Endothelial cell of umbilical vein (primary cell): ENCODE results near the gene FNBP1L. TPM values are rescaled to one million over a fixed set of nuclear protein-coding genes. Genes with fewer than 3 reads are reported as not detected.

ENCODE experiments used
- BruUV-seq: library from RNA; stranded (reverse); fragments of 400-500 nt; replicated peaks from 2 replicates; lab custom pipeline; 2021; lab: Mats Ljungman, UMichigan
- CTCF ChIA-PET: fragments of 300-600, 350-600 bp; sonication (Branson Sonifier 250); formaldehyde crosslinking; loops from one replicate; lab custom pipeline; 2021; ENCODE audit warnings: antibody characterized with exemption, inconsistent platforms; lab: Charles Lee
- POLR2A ChIA-PET: fragments of 300-600, 350-600 bp; sonication (Branson Sonifier 250); formaldehyde crosslinking; loops from one replicate; lab custom pipeline; 2021; ENCODE audit warnings: antibody characterized with exemption, inconsistent platforms; lab: Charles Lee
- DNase-seq: peaks from one replicate; pipeline ENCODE4 v3.0.0-alpha.2; 2011; ENCODE audit warnings: low read depth, low spot score
- FAIRE-seq: peaks from 2 replicates; lab custom pipeline; 2011; peaks lifted over from hg19 to GRCh38; lab: Jason Lieb, UNC
- H2AFZ ChIP-seq: 2 replicates; pipeline ENCODE4 v1.6.0; 2012; ENCODE audit warnings: low read depth, low read length, control low read depth, inconsistent platforms
- H3K27ac ChIP-seq: 2 replicates; pipeline ENCODE4 v1.5.1; 2011; ENCODE audit warnings: low read depth, mild to moderate bottlenecking, control low read depth, low read length, moderate library complexity; ENCODE audit not compliant: insufficient read depth
- H3K27me3 ChIP-seq, 2 experiments: 2 replicates each; pipeline versions ENCODE4 v1.6.0 to v1.6.1; 2011; ENCODE audit warnings: low read length in 2 of 2, mixed read lengths in 1 of 2; ENCODE audit not compliant: control insufficient read depth in 2 of 2, insufficient read depth in 2 of 2
- H3K36me3 ChIP-seq, 2 experiments: 2 replicates in 1 of 2; 3 replicates in 1 of 2; pipeline ENCODE4 v1.5.1; 2011; ENCODE audit warnings: low read length in 2 of 2, mild to moderate bottlenecking in 1 of 2, moderate library complexity in 1 of 2; ENCODE audit not compliant: control insufficient read depth in 2 of 2, insufficient read depth in 2 of 2; ENCODE audit errors: extremely low read depth in 1 of 2
- H3K4me1 ChIP-seq: 3 replicates; pipeline ENCODE4 v1.5.1; 2011; ENCODE audit warnings: mild to moderate bottlenecking, low read length; ENCODE audit not compliant: control insufficient read depth, insufficient read depth; ENCODE audit errors: extremely low read depth
- H3K4me2 ChIP-seq: 2 replicates; pipeline ENCODE4 v1.6.1; 2011; ENCODE audit warnings: low read length, control low read depth, mixed read lengths; ENCODE audit not compliant: insufficient read depth
- H3K4me3 ChIP-seq, 3 experiments: fragments of 200-600 bp in 1 of 3; sonication (generic), shearing (Covaris generic) in 1 of 3; replicated peaks in 1 of 3; 2 replicates each; pipeline ENCODE4 v1.5.1; 2011 to 2016; ENCODE audit warnings: control low read depth in 3 of 3, low read length in 3 of 3, mild to moderate bottlenecking in 2 of 3, inconsistent platforms in 1 of 3, low read depth in 1 of 3, moderate library complexity in 1 of 3; ENCODE audit not compliant: insufficient read depth in 1 of 3
- H3K79me2 ChIP-seq: 2 replicates; pipeline ENCODE4 v1.6.0; 2012; ENCODE audit warnings: low read length, inconsistent platforms; ENCODE audit not compliant: control insufficient read depth, insufficient read depth
- H3K9ac ChIP-seq: replicated peaks from 2 replicates; pipeline ENCODE3; 2011; ENCODE audit warnings: low read length, control low read depth; ENCODE audit not compliant: insufficient read depth; ENCODE audit errors: extremely low read depth
- H3K9me1 ChIP-seq: replicated peaks from 3 replicates; pipeline ENCODE4 v1.6.0; 2011; ENCODE audit warnings: mild to moderate bottlenecking, low read length; ENCODE audit not compliant: control insufficient read depth, insufficient read depth; ENCODE audit errors: extremely low read depth
- H3K9me3 ChIP-seq: replicated peaks from 2 replicates; pipeline ENCODE4 v1.5.1; 2012; ENCODE audit warnings: low read length, inconsistent platforms; ENCODE audit not compliant: control insufficient read depth, insufficient read depth
- H4K20me1 ChIP-seq: replicated peaks from 2 replicates; pipeline ENCODE3; 2011; ENCODE audit warnings: mild to moderate bottlenecking, low read length; ENCODE audit not compliant: control insufficient read depth, insufficient read depth; ENCODE audit errors: extremely low read depth
- EZH2 ChIP-seq: IDR thresholded peaks from 2 replicates; pipeline ENCODE4 v1.6.1; 2012; ENCODE audit warnings: borderline replicate concordance, low read depth, mild to moderate bottlenecking, moderate library complexity, low read length, inconsistent platforms; ENCODE audit not compliant: severe bottlenecking
- FOS ChIP-seq: IDR thresholded peaks from 2 replicates; pipeline ENCODE4 v1.6.1; 2011; ENCODE audit warnings: mild to moderate bottlenecking, low read length, moderate library complexity, borderline replicate concordance; ENCODE audit not compliant: insufficient read depth
- GATA2 ChIP-seq: IDR thresholded peaks from 2 replicates; pipeline ENCODE4 v1.7.0; 2011; ENCODE audit warnings: low read depth, mild to moderate bottlenecking, moderate library complexity, mixed read lengths, low read length; ENCODE audit not compliant: insufficient read length, insufficient read depth
- JUN ChIP-seq: IDR thresholded peaks from 2 replicates; pipeline ENCODE4 v1.6.1; 2011; ENCODE audit warnings: borderline replicate concordance, low read depth; ENCODE audit not compliant: insufficient read length, insufficient read depth
- MAX ChIP-seq: IDR thresholded peaks from 2 replicates; pipeline ENCODE4 v1.6.1; 2011; ENCODE audit not compliant: insufficient read depth, insufficient read length
- MYC ChIP-seq: IDR thresholded peaks from one replicate; pipeline ENCODE4 v1.6.1; 2011; ENCODE audit warnings: mild to moderate bottlenecking, low read depth, low read length
- POLR2A ChIP-seq: IDR thresholded peaks from 2 replicates; pipeline ENCODE4 v1.6.1; 2012; ENCODE audit warnings: low read depth, mild to moderate bottlenecking, control low read depth, low read length
- POLR2AphosphoS5 ChIP-seq: IDR thresholded peaks from 2 replicates; pipeline ENCODE4 v1.6.1; 2012; ENCODE audit warnings: low read depth, mild to moderate bottlenecking, control low read depth, low read length, moderate library complexity; ENCODE audit not compliant: insufficient read depth
- dilution Hi-C: fragments of 300-500 bp; cut with MboI; formaldehyde crosslinking; loops from one replicate; pipeline ENCODE4 v1.15.0; 2019; ENCODE audit warnings: low sequenced_read_pairs; ENCODE audit not compliant: extremely low pct_ligation_motif_present
- intact Hi-C: fragments of 100-400 bp; cut with micrococcal nuclease; formaldehyde crosslinking; loops from one replicate; pipeline ENCODE4 v1.10.0; 2022
- polyA plus RNA-seq, 4 experiments: library from polyadenylated mRNA; depleted of rRNA in 3 of 4; stranded (reverse) in 3 of 4; unstranded in 1 of 4; fragments of >200 nt; gene quantifications; 2 replicates each; pipeline versions ENCODE4 v1.2.1 to v1.2.3, GENCODE V29; 2011 to 2012; ENCODE audit warnings: missing spikeins in 1 of 4
- total RNA-seq: library from RNA; stranded (reverse); gene quantifications from 2 replicates; pipeline ENCODE4 v1.2.3, GENCODE V29; 2021
- TF ChIP-seq, protein P1 (sequence below), 2 donors: IDR thresholded peaks; 1 replicate in 1 of 2; 2 replicates in 1 of 2; pipeline ENCODE4 v1.5.1; 2011; ENCODE audit warnings: low read length in 2 of 2, mild to moderate bottlenecking in 2 of 2, moderate library complexity in 2 of 2, control low read depth in 1 of 2, inconsistent platforms in 1 of 2, low read depth in 1 of 2; ENCODE audit not compliant: insufficient read depth in 1 of 2; ENCODE audit errors: extremely low read depth in 1 of 2

The FNBP1L gene
- total and polyA plus RNA-seq, 2 donors (not counting 3 experiments of a cell fraction or from before 2014, with no cell fraction given), result 28.1 to 56.4 TPM

GRCh38 chr1:93427656-93428055 is 20.3 kb upstream of the FNBP1L start:
- H3K9me3 ChIP-seq, result no peaks in the 10 kb centered on the region
- no TSS peak for BruUV-seq
- H3K4me2 ChIP-seq, result no peak overlapping the region
- FAIRE-seq (no peak), DNase-seq (no peak)
- dilution Hi-C loops (no loop called here), intact Hi-C loops (no loop called here)
- no peaks in the 10 kb centered on the region for H3K79me2 ChIP-seq
- no peak overlapping the region for H3K9ac ChIP-seq
- no peaks in the 10 kb centered on the region for H3K36me3 ChIP-seq
- ChIA-PET CTCF (interaction anchor here (1.7 to 2.1 kb wide), 2 partner anchors 10 to 123 kb away, joined by 8 to 13 read pairs; no protein-coding TSS in a partner anchor), POLR2A (no interaction called here)
- no peaks in the 10 kb centered on the region for H3K9me1 ChIP-seq
- H3K4me3 ChIP-seq, result no peak overlapping the region
- no peaks in the 10 kb centered on the region for H3K4me1 ChIP-seq
- TF ChIP-seq, protein P1, sequence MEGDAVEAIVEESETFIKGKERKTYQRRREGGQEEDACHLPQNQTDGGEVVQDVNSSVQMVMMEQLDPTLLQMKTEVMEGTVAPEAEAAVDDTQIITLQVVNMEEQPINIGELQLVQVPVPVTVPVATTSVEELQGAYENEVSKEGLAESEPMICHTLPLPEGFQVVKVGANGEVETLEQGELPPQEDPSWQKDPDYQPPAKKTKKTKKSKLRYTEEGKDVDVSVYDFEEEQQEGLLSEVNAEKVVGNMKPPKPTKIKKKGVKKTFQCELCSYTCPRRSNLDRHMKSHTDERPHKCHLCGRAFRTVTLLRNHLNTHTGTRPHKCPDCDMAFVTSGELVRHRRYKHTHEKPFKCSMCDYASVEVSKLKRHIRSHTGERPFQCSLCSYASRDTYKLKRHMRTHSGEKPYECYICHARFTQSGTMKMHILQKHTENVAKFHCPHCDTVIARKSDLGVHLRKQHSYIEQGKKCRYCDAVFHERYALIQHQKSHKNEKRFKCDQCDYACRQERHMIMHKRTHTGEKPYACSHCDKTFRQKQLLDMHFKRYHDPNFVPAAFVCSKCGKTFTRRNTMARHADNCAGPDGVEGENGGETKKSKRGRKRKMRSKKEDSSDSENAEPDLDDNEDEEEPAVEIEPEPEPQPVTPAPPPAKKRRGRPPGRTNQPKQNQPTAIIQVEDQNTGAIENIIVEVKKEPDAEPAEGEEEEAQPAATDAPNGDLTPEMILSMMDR (IDR thresholded peaks at IDR 0.05; ENCODE audit: extremely low read depth in 1 of 2, insufficient read depth in 1 of 2, low read depth in 1 of 2, low read length in 2 of 2), result no peak
- TF ChIP-seq POLR2AphosphoS5, result no peak
- no peak for TF ChIP-seq MAX
- TF ChIP-seq MYC, result no peak
- no peak for TF ChIP-seq EZH2
- no peak for TF ChIP-seq FOS
- TF ChIP-seq JUN, result no peak
- no peak for TF ChIP-seq POLR2A
- TF ChIP-seq GATA2, result no peak
- no peaks in the 10 kb centered on the region for H4K20me1 ChIP-seq
- no peak overlapping the region for H3K27ac ChIP-seq
- H3K27me3 ChIP-seq, result peaks cover 0 to 5% of the 10 kb centered on the region in 2 experiments
- H2AFZ ChIP-seq, result no peak overlapping the region
